Pancreas (tissue), 10 donors: ENCODE data around the gene CAPS. TPM values are rescaled to one million over a fixed set of nuclear protein-coding genes. Genes with fewer than 3 reads are reported as not detected.

Experiments used
- ATAC-seq, 4 donors: fragments of 200-7000 bp; cut with Tn5 transposase; one replicate each; pipeline versions ENCODE4 v1.8.0 to v1.9.1; 2020; ENCODE audit warnings: mild to moderate bottlenecking in 4 of 4, moderate library complexity in 4 of 4
- DNase-seq, 6 donors: peaks; one replicate each; pipeline ENCODE4 v3.0.0-alpha.2; 2020
- FAIRE-seq: peaks from 2 replicates; lab custom pipeline; 2012; peaks lifted over from hg19 to GRCh38; lab: Jason Lieb, UNC
- H3K27ac ChIP-seq, 4 donors: fragments of 200-600 bp; sonication (generic); 1 replicate in 3 of 4; 2 replicates in 1 of 4; pipeline versions ENCODE4 v1.5.0 to v1.8.0; 2020
- H3K27me3 ChIP-seq, 4 donors: fragments of 200-600 bp; one replicate each; pipeline ENCODE4 v1.8.0; 2021
- H3K36me3 ChIP-seq, 3 donors: fragments of 200-600 bp; sonication (generic) in 1 of 3; one replicate each; pipeline versions ENCODE4 v1.5.0 to v1.8.0; 2020 to 2021
- H3K4me1 ChIP-seq, 3 donors: fragments of 200-600 bp; one replicate each; pipeline ENCODE4 v1.8.0; 2021
- H3K4me3 ChIP-seq, 4 donors: fragments of 200-600 bp; sonication (generic) in 2 of 4; one replicate each; pipeline versions ENCODE4 v1.5.0 to v1.8.0; 2020 to 2021
- H3K9me3 ChIP-seq, 4 donors: fragments of 200-600 bp; one replicate each; pipeline ENCODE4 v1.8.0; 2021
- CTCF ChIP-seq, 4 donors: fragments of 200-600 bp; sonication (generic) in 3 of 4; IDR thresholded peaks; one replicate each; pipeline versions ENCODE4 v1.5.0 to v1.8.0; 2021; ENCODE audit warnings: antibody characterized with exemption in 4 of 4
- WGBS, 2 donors: extraction: QIAGEN DNeasy Blood & Tissue Kit; methylation state at CpG; one replicate each; pipeline ENCODE4 v1.1.7; 2013; 5-methylcytosine and 5-hydroxymethylcytosine counted together
- intact Hi-C, 3 donors: fragments of 100-400 bp; cut with DNase I; formaldehyde crosslinking; loops; one replicate each; pipeline versions ENCODE4 v1.11.1 to v1.14.2; 2022
- polyA plus RNA-seq, 2 donors: library from polyadenylated mRNA; stranded (reverse); fragments of 200-250 nt; gene quantifications; one replicate each; pipeline ENCODE4 v1.2.3, GENCODE V29; 2013
- total RNA-seq, 6 donors: library from RNA; stranded (reverse); fragmentation: NEBNext Ultra II Directional in 4 of 6; extraction: Animal tissue kit (Norgen Biotek cat#: 25700) in 4 of 6; gene quantifications; one replicate each; pipeline versions ENCODE4 v1.2.1 to v1.2.4, GENCODE V29; 2021 to 2023
- donor health status: healthy with polysubstance abuse.
- donor health status: DM: no; HTN: no; CAD: no; lungs with moderate emphysema.
- donor health status: DM: no; HTN: no; CAD: no.
- donor health status: control.
- donor health status: control.
- donor health status: Bipolar disorder and iron deficiency.
- donor health status: DM: yes; HTN: yes; CAD: no.
- donor health status: DM: no; HTN: no; CAD: no.
- donor health status: DM: no; HTN: no; CAD: no.
- donor health status: DM: yes; HTN: yes; CAD: no.

Gene CAPS
- total and polyA plus RNA-seq, 8 donors: 10.5 to 77.2 (median 15.8) TPM

GRCh38 chr19:5929179-5929578 lies 15.1 kb downstream of the CAPS start:
- no peak overlapping the region for H3K4me3 ChIP-seq
- no peak overlapping the region for H3K27ac ChIP-seq
- DNase-seq (peak in 1 of 6 donors; percentile 36), ATAC-seq (no peak), FAIRE-seq (no peak)
- intact Hi-C loops: no loop called here
- no peaks in the 10 kb centered on the region for H3K4me1 ChIP-seq
- H3K36me3 ChIP-seq: peaks cover 3 to 76% (median 22%) of the 10 kb centered on the region in 3 donors
- no peaks in the 10 kb centered on the region for H3K27me3 ChIP-seq
- H3K9me3 ChIP-seq: no peaks in the 10 kb centered on the region
- TF ChIP-seq CTCF (IDR thresholded peaks at IDR 0.05): no peak
- WGBS, 2 donors: 85 to 91% methylated on average over 13 of the region's 13 CpGs

GRCh38 chr19:5929625-5930024 lies 15.6 kb downstream of the CAPS start:
- DNase-seq (peak in 1 of 6 donors; percentile 38), ATAC-seq (no peak), FAIRE-seq (no peak)
- TF ChIP-seq CTCF (IDR thresholded peaks at IDR 0.05): no peak
- intact Hi-C loops: no loop called here
- Histone ChIP-seq H3K9me3 (no peaks in the 10 kb centered on the region), H3K27ac (no peak overlapping the region), H3K4me3 (no peak overlapping the region), H3K4me1 (no peaks in the 10 kb centered on the region), H3K36me3 (peaks cover 3 to 72% (median 22%) of the 10 kb centered on the region in 3 donors), H3K27me3 (no peaks in the 10 kb centered on the region)
- WGBS, 2 donors: 92 to 93% methylated on average over 14 of the region's 14 CpGs

DNA sequence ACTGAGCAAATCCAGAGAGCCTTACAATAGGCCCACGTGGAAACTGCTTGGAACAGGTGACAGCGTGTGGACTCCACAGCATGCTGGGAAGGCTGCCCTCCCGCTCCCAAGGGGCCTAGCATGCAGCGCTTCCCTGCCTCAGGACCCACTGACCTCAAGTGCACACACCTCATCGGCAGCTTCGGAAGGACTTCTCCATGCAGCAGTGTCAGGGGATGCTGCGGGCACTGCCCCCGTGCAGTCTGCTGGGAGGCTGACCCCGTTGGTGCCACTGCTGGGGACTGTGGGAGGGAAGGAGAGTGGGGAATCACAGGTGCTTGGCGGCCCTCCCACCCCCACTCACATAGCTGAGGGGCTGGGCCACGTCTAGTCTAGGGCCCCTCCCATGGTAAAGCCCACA lies 17.2 kb downstream of the CAPS start:
- ATAC-seq: no peak
- Histone ChIP-seq H3K36me3 (peaks cover 3 to 57% (median 22%) of the 10 kb centered on the region in 3 donors), H3K9me3 (no peaks in the 10 kb centered on the region), H3K4me3 (no peak overlapping the region), H3K27me3 (no peaks in the 10 kb centered on the region), H3K4me1 (peaks cover 0 to 3% (median 2%) of the 10 kb centered on the region in 3 donors), H3K27ac (no peak overlapping the region)
- 90% methylated on average over 11 of the region's 11 CpGs for WGBS, 2 donors
- peak in 1 of 6 donors; percentile 54 for DNase-seq
- intact Hi-C loops: no loop called here
- no peak for FAIRE-seq
- TF ChIP-seq CTCF (IDR thresholded peaks at IDR 0.05): no peak

- DNase-seq (peak in 1 of 6 donors; percentile 65), ATAC-seq (no peak), FAIRE-seq (no peak)
- Histone ChIP-seq H3K27ac (no peak overlapping the region), H3K9me3 (no peaks in the 10 kb centered on the region), H3K4me1 (peaks cover 0 to 7% (median 6%) of the 10 kb centered on the region in 3 donors), H3K36me3 (peaks cover 3 to 48% (median 16%) of the 10 kb centered on the region in 3 donors), H3K4me3 (no peak overlapping the region), H3K27me3 (no peaks in the 10 kb centered on the region)
- intact Hi-C loops: no loop called here
- no peak for TF ChIP-seq CTCF (IDR thresholded peaks at IDR 0.05)
- WGBS, 2 donors: 96 to 98% methylated on average over 18 of the region's 18 CpGs
Observed at GRCh38 chr19:5932146-5932545, 18.1 kb downstream of the CAPS start.

DNA sequence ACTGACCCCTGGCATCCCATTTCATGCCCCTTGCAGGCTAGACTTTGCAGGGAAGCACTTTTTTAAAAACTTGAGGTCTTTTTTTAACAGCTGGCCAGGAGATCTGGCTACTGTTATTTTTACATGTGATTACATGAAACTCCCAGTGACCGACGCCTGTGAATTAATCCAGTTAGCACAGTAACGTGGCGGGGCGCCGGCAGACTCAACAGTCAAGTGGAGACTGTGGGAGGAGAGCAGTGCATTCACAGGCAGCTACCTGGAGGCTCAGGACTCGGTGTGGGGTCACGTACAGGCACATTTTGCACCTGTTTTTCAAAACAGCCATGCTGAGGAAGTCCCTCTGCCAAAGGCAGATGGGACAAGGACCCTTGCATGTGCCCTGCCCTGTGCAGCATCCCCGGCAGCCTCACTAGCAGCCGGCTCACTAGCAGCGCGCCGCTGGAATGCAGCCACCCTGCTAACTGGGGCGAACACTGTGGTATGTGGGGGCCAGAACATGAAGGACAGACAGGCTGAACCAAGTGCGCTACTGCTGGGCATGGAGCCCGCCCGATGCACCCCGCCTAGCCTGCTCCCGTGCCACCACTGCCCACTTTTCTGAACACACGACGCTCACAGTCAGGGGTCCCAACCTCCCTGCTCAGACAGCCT lies 18.7 kb downstream of the CAPS start:
- Histone ChIP-seq H3K4me1 (peaks cover 0 to 7% (median 6%) of the 10 kb centered on the region in 3 donors), H3K4me3 (no peak overlapping the region), H3K36me3 (peaks cover 3 to 43% (median 16%) of the 10 kb centered on the region in 3 donors), H3K27ac (no peak overlapping the region), H3K9me3 (no peaks in the 10 kb centered on the region), H3K27me3 (no peaks in the 10 kb centered on the region)
- no peak for TF ChIP-seq CTCF (IDR thresholded peaks at IDR 0.05)
- ATAC-seq: no peak
- no peak for FAIRE-seq
- DNase-seq: peak in 1 of 6 donors; percentile 43
- intact Hi-C loops: no loop called here
- WGBS, 2 donors: 93 to 96% methylated on average over 21 of the region's 21 CpGs
